WTC11 (cell line): ENCODE measurements around the gene DNM3. TPM values are rescaled to one million over a fixed set of nuclear protein-coding genes. Genes with fewer than 3 reads are reported as not detected.
A peak's percentile ranks its signal among the peaks of the same experiment; 100 is the strongest.

ENCODE experiments used
- ATAC-seq: fragments of 200-7000 bp; cut with Tn5 transposase; 2 replicates; pipeline ENCODE4 v1.10.0; 2021; ENCODE audit warnings: mild to moderate bottlenecking, moderate library complexity
- CTCF ChIA-PET: fragments of 300-600 bp; sonication (Branson Sonifier 250); formaldehyde crosslinking; loops from one replicate; lab custom pipeline; 2021; ENCODE audit warnings: antibody characterized with exemption; lab: Charles Lee
- POLR2A ChIA-PET: fragments of 350-600 bp; sonication (Branson Sonifier 250); formaldehyde crosslinking; loops from one replicate; lab custom pipeline; 2021; ENCODE audit warnings: antibody characterized with exemption; lab: Charles Lee
- DNase-seq: peaks from one replicate; pipeline ENCODE4 v3.0.0; 2021; ENCODE audit warnings: low spot score
- H3K27ac Mint-ChIP-seq: 2 replicates; pipeline ENCODE4 v1.8.0; 2021; ENCODE audit warnings: mixed read lengths
- H3K27me3 Mint-ChIP-seq: 2 replicates; pipeline ENCODE4 v1.8.0; 2021; ENCODE audit warnings: low read depth, mild to moderate bottlenecking, moderate library complexity, mixed read lengths
- H3K36me3 Mint-ChIP-seq: 2 replicates; pipeline ENCODE4 v1.8.0; 2021; ENCODE audit warnings: mixed read lengths
- H3K4me1 Mint-ChIP-seq: 2 replicates; pipeline ENCODE4 v1.8.0; 2022; ENCODE audit warnings: mixed read lengths
- H3K4me3 Mint-ChIP-seq: 2 replicates; pipeline ENCODE4 v1.8.0; 2021; ENCODE audit warnings: mild to moderate bottlenecking, moderate library complexity, mixed read lengths
- H3K9me3 Mint-ChIP-seq: 2 replicates; pipeline ENCODE4 v1.8.0; 2021; ENCODE audit warnings: mixed read lengths
- ARID4B ChIP-seq: sonication (generic); formaldehyde crosslinking; IDR thresholded peaks from 2 replicates; pipeline ENCODE4 v1.8.0; 2023; ENCODE audit warnings: missing genetic modification reagents, mild to moderate bottlenecking, borderline replicate concordance
- ATF1 ChIP-seq: sonication (generic); formaldehyde crosslinking; IDR thresholded peaks from 2 replicates; pipeline ENCODE4 v1.8.1; 2023; ENCODE audit warnings: mild to moderate bottlenecking, moderate library complexity, missing genetic modification reagents
- ESRRA ChIP-seq: sonication (generic); formaldehyde crosslinking; IDR thresholded peaks from 2 replicates; pipeline ENCODE4 v1.8.1; 2022; ENCODE audit warnings: mild to moderate bottlenecking, missing genetic modification reagents, borderline replicate concordance
- JUN ChIP-seq: sonication (generic); formaldehyde crosslinking; IDR thresholded peaks from 2 replicates; pipeline ENCODE4 v1.8.0; 2023; ENCODE audit warnings: mild to moderate bottlenecking, missing genetic modification reagents
- MXD4 ChIP-seq: fragments of 250-450 bp; sonication (Bioruptor Pico); IDR thresholded peaks from 2 replicates; pipeline ENCODE4 v1.8.0; 2021; ENCODE audit warnings: mild to moderate bottlenecking, moderate library complexity, borderline replicate concordance
- NR3C1 ChIP-seq: sonication (generic); formaldehyde crosslinking; conservative IDR thresholded peaks from 2 replicates; pipeline ENCODE4 v1.8.1; 2023; ENCODE audit warnings: low read depth, mild to moderate bottlenecking, missing genetic modification reagents
- SOX15 ChIP-seq: fragments of 250-450 bp; sonication (Bioruptor Pico); IDR thresholded peaks from 2 replicates; pipeline ENCODE4 v1.9.0; 2021; ENCODE audit warnings: mild to moderate bottlenecking
- ZNF281 ChIP-seq: sonication (generic); formaldehyde crosslinking; IDR thresholded peaks from 2 replicates; pipeline ENCODE4 v1.8.0; 2023; ENCODE audit warnings: mild to moderate bottlenecking, missing genetic modification reagents
- ZNF425 ChIP-seq: fragments of 250-450 bp; sonication (Bioruptor Pico); conservative IDR thresholded peaks from 2 replicates; pipeline ENCODE4 v1.9.0; 2021; ENCODE audit warnings: mild to moderate bottlenecking
- total RNA-seq: library from RNA; stranded (reverse); gene quantifications from 3 replicates; pipeline ENCODE4 v1.2.3, GENCODE V29; 2021
- TF ChIP-seq, protein P1 (sequence below): sonication (generic); formaldehyde crosslinking; IDR thresholded peaks from 2 replicates; pipeline ENCODE4 v1.8.1; 2023; ENCODE audit warnings: mild to moderate bottlenecking, missing genetic modification reagents

DNM3 gene
- total RNA-seq, 1 experiment from 2014 or later = 1.9 TPM

DNA sequence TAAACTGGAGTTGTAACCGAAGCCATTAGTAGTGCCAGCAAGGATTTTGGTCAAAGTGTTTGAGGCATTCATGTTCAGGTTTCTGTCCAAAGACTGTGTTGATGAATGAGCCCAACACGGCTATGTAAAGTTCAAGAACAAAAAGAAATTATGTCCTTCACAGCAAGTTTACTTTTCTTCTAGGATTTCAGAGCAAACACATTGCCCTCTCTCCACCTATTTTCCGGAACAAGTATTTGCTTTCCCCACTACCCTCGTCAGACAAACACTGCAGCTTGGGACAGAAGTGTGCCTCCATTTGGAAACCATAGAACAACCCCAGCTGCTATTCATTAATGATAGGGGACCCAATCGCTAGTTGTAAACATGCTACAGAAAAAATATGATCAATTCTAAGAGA lies 427.8 kb downstream of the DNM3 start (continued):
- TF ChIP-seq ARID4B = no peak

DNA sequence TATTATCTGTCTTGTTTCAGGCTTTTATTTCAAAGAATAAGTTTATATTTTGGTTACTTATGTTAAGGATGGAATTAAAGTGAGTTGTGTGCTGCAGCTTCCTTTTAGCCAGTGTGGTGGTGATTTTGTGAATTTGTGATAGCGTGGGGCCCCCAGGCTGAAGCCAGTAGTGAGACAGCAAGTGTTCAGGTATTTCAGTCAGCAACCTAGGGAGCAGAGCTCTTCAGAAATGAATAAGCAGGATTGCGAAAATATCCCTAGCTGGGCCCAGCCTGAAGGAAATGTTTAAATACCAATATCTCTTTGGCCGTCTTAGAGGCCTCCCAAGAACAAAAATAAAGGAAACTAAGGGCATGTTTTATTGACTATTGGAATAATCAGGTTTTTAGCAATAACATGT lies 428.3 kb downstream of the DNM3 start:
- ChIA-PET CTCF (interaction anchor here (0.6 to 0.8 kb wide), 2 partner anchors 130 to 181 kb away, joined by 3 read pairs; no protein-coding TSS in a partner anchor), POLR2A (no interaction called here)
- H3K36me3 Mint-ChIP-seq = no peaks in the 10 kb centered on the region
- peak; percentile 36; the same call in 1 of the 2 replicates for ATAC-seq
- peaks cover 28% of the 10 kb centered on the region for H3K4me1 Mint-ChIP-seq
- no peak for DNase-seq
- TF ChIP-seq ZNF281 = no peak
- TF ChIP-seq ESRRA (CRISPR knock-in tag) = no peak
- TF ChIP-seq ATF1 (CRISPR knock-in tag) = no peak
- TF ChIP-seq JUN (CRISPR knock-in tag) = no peak
- TF ChIP-seq ZNF425 (CRISPR knock-in tag) = no peak
- no peak for TF ChIP-seq SOX15 (CRISPR knock-in tag)
- no peak overlapping the region for H3K4me3 Mint-ChIP-seq
- H3K27me3 Mint-ChIP-seq = no peaks in the 10 kb centered on the region
- no peaks in the 10 kb centered on the region for H3K9me3 Mint-ChIP-seq
- 0 out of 2 replicates have a peak overlapping the region, but pooled peaks have one; percentile 10 for H3K27ac Mint-ChIP-seq

- TF ChIP-seq NR3C1 = no peak
- TF ChIP-seq MXD4 = no peak
- TF ChIP-seq, protein P1, sequence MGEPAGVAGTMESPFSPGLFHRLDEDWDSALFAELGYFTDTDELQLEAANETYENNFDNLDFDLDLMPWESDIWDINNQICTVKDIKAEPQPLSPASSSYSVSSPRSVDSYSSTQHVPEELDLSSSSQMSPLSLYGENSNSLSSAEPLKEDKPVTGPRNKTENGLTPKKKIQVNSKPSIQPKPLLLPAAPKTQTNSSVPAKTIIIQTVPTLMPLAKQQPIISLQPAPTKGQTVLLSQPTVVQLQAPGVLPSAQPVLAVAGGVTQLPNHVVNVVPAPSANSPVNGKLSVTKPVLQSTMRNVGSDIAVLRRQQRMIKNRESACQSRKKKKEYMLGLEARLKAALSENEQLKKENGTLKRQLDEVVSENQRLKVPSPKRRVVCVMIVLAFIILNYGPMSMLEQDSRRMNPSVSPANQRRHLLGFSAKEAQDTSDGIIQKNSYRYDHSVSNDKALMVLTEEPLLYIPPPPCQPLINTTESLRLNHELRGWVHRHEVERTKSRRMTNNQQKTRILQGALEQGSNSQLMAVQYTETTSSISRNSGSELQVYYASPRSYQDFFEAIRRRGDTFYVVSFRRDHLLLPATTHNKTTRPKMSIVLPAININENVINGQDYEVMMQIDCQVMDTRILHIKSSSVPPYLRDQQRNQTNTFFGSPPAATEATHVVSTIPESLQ (CRISPR knock-in tag) = no peak
- TF ChIP-seq, all 79 proteins: peak for 0
- Mint-ChIP-seq H3K27ac (no peak overlapping the region), H3K36me3 (no peaks in the 10 kb centered on the region), H3K27me3 (no peaks in the 10 kb centered on the region), H3K9me3 (no peaks in the 10 kb centered on the region), H3K4me1 (peaks cover 28% of the 10 kb centered on the region), H3K4me3 (no peak overlapping the region)
- ChIA-PET CTCF (no interaction called here), POLR2A (interaction anchor here (0.6 kb wide), 1 partner anchor 31 kb away, joined by 12 read pairs; no protein-coding TSS in a partner anchor)
- DNase-seq (no peak), ATAC-seq (no peak)
Observed at GRCh38 chr1:172270605-172271004, 429.3 kb downstream of the DNM3 start.
